GM19193 (cell line): ENCODE results near the gene KPNA1.

Source experiments
- POLR2A ChIP-seq: IDR thresholded peaks from 4 replicates; pipeline ENCODE4 v1.6.1; 2011; ENCODE audit not compliant: insufficient read depth, insufficient read length; ENCODE audit errors: extremely low read depth

Gene KPNA1

DNA sequence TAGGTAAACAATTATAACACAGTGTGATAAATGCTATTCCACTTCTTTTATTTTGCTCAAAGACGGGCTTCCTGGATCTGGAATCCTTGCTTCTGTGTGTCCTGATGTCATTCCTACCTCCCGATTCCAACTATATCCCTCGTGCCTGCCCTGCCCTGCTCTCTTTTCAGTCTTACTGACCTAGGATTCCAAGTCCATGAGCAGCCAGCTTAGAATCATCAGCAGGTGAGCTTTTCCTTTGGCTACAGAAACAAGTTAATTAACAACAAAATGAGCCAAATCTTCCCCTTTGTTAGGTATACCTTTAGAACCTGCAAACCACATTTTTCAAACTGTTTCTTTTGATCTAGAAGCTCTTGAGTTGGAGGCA is 21.9 kb upstream of the KPNA1 start:
- no peak for TF ChIP-seq POLR2A

- no peak for TF ChIP-seq POLR2A
These were observed 21.4 kb upstream of the KPNA1 start for GRCh38 chr3:122535964-122536631.

GRCh38 chr3:122533931-122534334 is 19.2 kb upstream of the KPNA1 start:
- no peak for TF ChIP-seq POLR2A

- TF ChIP-seq POLR2A, result no peak
These were observed 18.7 kb upstream of the KPNA1 start for GRCh38 chr3:122533480-122533879.

DNA sequence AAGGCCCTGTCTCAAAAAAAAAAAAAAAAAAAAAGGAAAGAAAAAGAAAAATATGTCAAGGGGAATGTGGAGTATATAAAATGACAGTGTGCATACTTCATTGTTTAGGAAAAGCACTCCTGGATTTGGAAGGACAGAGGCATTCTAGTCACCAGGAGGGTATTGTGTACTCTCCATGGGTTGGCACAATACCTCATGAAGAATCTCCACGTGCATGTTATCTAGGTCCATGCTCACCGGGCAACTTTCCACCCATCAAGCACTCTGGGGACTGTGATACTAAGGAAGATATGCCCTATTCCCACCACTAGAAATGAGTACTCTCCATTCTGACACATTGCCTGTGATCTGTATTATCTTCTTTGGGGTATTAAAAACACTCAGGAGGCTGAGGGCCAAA is 15.4 kb upstream of the KPNA1 start:
- TF ChIP-seq POLR2A, result no peak

DNA sequence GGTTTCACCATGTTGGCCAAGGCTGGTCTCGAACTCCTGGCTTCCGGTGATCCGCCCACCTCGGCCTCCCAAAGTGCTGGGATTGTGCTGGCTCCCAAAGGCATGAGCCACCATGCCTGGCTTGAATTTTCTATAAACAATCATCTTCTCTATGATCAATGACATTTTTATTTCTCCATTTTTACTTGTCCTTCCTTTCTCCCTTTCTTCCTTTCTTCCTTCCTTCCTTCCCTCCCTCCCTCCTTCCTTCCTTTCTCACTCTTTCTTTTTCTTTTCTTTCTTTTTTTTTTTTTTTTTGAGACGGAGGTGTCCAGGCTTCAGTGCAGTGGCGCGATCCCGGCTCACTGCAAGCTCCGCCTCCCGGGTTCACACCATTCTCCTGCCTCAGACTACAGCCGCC is 8.6 kb upstream of the KPNA1 start:
- no peak for TF ChIP-seq POLR2A

- TF ChIP-seq POLR2A, result no peak
These were observed 6.1 kb upstream of the KPNA1 start for GRCh38 chr3:122520861-122521260.

DNA sequence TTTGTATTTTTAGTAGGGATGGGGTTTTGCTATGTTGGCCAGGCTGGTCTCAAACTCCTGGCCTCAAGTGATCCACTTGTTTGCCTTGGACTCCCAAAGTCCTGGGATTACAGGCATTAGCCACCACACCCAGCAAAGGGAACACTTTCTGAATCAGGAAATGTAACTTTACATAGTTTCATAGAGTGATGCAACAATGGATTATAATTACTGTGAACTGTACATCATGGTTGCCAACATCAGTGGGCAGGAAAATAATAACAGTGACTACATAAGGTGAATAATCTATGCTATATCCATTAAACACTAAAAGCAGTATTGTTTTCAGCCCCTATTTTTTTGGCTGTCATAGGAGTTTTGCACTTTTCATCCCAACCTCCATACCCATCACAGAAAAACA is 5.0 kb upstream of the KPNA1 start:
- no peak for TF ChIP-seq POLR2A

- TF ChIP-seq POLR2A, result no peak
These were observed 2.2 kb upstream of the KPNA1 start for GRCh38 chr3:122516846-122517360.

GRCh38 chr3:122515870-122516269 is 1.1 kb upstream of the KPNA1 start:
- no peak for TF ChIP-seq POLR2A

DNA sequence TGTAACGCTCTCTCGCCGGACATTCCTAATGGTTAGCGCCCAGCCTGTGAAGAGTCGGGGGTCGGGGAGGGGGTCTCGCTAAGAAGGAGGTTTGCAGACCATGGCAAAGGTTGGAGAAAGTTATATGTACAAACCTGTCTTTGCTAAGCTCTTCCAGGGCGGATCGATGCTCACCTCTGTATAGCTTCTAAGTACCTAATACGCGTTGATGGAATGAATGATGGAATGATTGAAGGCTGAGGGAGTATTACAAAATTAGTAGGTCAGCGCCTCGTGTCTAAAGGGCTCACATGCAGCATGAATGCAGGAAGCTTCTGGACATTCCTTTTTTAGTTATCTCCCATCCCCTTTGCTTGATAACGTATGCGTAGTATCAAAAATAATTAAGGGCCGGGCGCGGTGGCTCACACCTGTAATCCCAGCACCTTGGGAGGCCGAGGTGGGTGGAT is 305 bp upstream of the KPNA1 start:
- TF ChIP-seq POLR2A, result no peak

- TF ChIP-seq POLR2A, result no peak
These were observed 1.2 kb downstream of the KPNA1 start for GRCh38 chr3:122513386-122514122.

DNA sequence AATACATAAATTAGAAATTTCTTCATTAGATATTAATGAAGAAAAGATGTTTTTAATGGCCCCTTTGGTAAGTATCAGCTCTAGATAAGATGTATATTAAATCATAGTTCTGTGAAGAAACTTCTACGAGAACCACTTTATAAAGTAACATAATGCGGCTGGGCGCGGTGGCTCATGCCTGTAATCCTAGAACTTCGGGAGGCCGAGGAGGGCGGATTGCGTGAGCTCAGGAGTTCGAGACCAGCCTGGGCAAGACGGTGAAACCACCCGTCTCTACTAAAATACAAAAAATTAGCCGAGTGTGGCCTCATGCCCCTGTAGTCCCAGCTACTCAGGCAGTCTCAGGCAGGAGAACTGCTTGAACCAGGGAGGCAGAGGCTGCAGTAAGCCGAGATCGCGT is 2.5 kb downstream of the KPNA1 start:
- no peak for TF ChIP-seq POLR2A

DNA sequence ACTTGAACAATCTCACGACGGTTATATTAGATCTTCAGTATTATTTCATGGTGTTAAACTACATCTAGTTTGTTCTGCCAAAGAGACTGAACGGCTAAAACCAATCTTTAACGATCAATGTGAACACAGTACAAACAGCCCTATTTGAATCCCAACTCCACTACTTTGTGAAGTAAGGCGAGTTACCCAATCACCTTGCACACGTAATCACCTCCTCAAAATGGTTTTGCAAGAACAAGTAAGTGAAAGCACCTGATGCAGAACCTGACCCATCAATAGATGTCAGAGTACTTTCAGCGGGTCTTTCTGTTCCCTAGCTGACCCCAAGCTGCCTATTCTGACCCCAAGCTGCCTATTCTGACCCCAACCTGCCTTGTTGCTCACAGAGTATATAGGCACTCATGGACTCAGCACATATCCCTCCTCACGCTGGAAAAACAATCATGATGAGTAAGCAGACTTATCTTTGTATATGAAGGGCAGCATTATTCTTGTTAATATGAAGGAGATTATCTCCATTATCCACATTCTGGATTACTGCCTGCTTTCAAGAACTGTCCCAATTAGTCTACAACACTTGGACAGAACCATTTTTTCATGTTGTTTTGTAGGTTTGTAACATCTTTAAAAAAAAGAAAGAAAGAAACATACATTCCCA is 3.7 kb downstream of the KPNA1 start:
- TF ChIP-seq POLR2A, result no peak

GRCh38 chr3:122508135-122508914 is 6.4 kb downstream of the KPNA1 start:
- TF ChIP-seq POLR2A, result no peak

DNA sequence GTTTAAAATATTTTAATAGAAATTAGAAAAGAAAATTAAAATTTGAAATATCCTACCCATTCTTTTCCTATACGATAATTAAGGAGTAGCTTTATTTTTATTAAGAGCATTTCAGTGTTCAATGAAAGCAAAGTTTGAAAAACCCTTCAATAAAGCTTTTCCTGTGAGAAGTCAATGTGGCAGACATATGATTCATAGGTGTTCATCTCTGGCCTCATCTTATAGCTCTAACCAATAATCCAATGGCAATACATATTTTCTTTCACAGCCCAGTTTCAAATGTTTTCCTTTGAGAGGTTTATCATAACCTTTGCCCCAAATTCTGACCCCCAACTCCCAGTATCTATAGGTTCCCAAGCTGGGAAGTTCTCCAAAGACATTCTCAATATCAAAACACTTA is 8.3 kb downstream of the KPNA1 start:
- no peak for TF ChIP-seq POLR2A

GRCh38 chr3:122505676-122506075 is 9.1 kb downstream of the KPNA1 start:
- TF ChIP-seq POLR2A, result no peak
